Measurements from ENCODE around the gene MLH1.
"Not testable (repeated sequence)": the region's sequence is repeated elsewhere in the genome, so short reads cannot be mapped to it uniquely, and the experiment has no call there.

Gene MLH1

GRCh38 chr3:37039161-37039846 lies 46.0 kb downstream of the MLH1 start:
- DNase-seq (ENCODE audit: low read depth) = no peak

GRCh38 chr3:37040231-37040630 lies 46.9 kb downstream of the MLH1 start:
- no peak for DNase-seq (ENCODE audit: low read depth)

GRCh38 chr3:37041546-37042195 lies 48.4 kb downstream of the MLH1 start:
- DNase-seq (ENCODE audit: low read depth) = no peak

GRCh38 chr3:37042712-37043111 lies 49.4 kb downstream of the MLH1 start:
- DNase-seq (ENCODE audit: low read depth) = not testable (repeated sequence)

- DNase-seq (ENCODE audit: low read depth) = no peak
These were observed 57.0 kb downstream of the MLH1 start for GRCh38 chr3:37050282-37050681.

GRCh38 chr3:37052860-37053259 lies 59.5 kb downstream of the MLH1 start:
- DNase-seq (ENCODE audit: low read depth) = no peak

GRCh38 chr3:37053337-37053736 lies 60.0 kb downstream of the MLH1 start:
- DNase-seq (ENCODE audit: low read depth) = no peak

- no peak for DNase-seq (ENCODE audit: low read depth)
These were observed 60.4 kb downstream of the MLH1 start for GRCh38 chr3:37053753-37054152.

- peak; percentile 66 for DNase-seq (ENCODE audit: low read depth)
These were observed 61.1 kb downstream of the MLH1 start for GRCh38 chr3:37054370-37054769.

GRCh38 chr3:37055077-37055476 lies 61.8 kb downstream of the MLH1 start:
- DNase-seq (ENCODE audit: low read depth) = not testable (repeated sequence)

GRCh38 chr3:37056826-37057225 lies 63.5 kb downstream of the MLH1 start:
- DNase-seq (ENCODE audit: low read depth) = no peak

GRCh38 chr3:37058117-37058516 lies 64.8 kb downstream of the MLH1 start:
- DNase-seq (ENCODE audit: low read depth) = no peak

GRCh38 chr3:37064747-37065146 lies 71.4 kb downstream of the MLH1 start:
- no peak for DNase-seq (ENCODE audit: low read depth)

GRCh38 chr3:37067577-37067976 lies 74.3 kb downstream of the MLH1 start:
- DNase-seq (ENCODE audit: low read depth) = no peak

- DNase-seq (ENCODE audit: low read depth) = no peak
These were observed 74.7 kb downstream of the MLH1 start for GRCh38 chr3:37068031-37068430.

GRCh38 chr3:37071921-37072320 lies 78.6 kb downstream of the MLH1 start:
- DNase-seq (ENCODE audit: low read depth) = no peak

- DNase-seq (ENCODE audit: low read depth) = peak; percentile 16
These were observed 79.6 kb downstream of the MLH1 start for GRCh38 chr3:37072892-37073291.

GRCh38 chr3:37074178-37074577 lies 80.9 kb downstream of the MLH1 start:
- DNase-seq (ENCODE audit: low read depth) = peak; percentile 21

- DNase-seq (ENCODE audit: low read depth) = no peak
These were observed 82.6 kb downstream of the MLH1 start for GRCh38 chr3:37075955-37076354.

GRCh38 chr3:37082317-37082716 lies 89.0 kb downstream of the MLH1 start:
- DNase-seq (ENCODE audit: low read depth) = no peak

- no peak for DNase-seq (ENCODE audit: low read depth)
These were observed 93.6 kb downstream of the MLH1 start for GRCh38 chr3:37086918-37087317.

- no peak for DNase-seq (ENCODE audit: low read depth)
These were observed 94.6 kb downstream of the MLH1 start for GRCh38 chr3:37087870-37088269.

GRCh38 chr3:37092484-37092883 lies 99.2 kb downstream of the MLH1 start:
- DNase-seq (ENCODE audit: low read depth) = no peak

- DNase-seq (ENCODE audit: low read depth) = no peak
These were observed 100.2 kb downstream of the MLH1 start for GRCh38 chr3:37093481-37093880.

All from GM04504 (cell line).